Glutamatergic neuron (in vitro differentiated cells): Measurements from ENCODE around the gene GPC6. TPM values are rescaled to one million over a fixed set of nuclear protein-coding genes. Genes with fewer than 3 reads are reported as not detected.

Source experiments
- DNase-seq: peaks from one replicate; pipeline ENCODE4 v3.0.0; 2022
- H3K27ac Mint-ChIP-seq: one replicate; pipeline ENCODE4 v1.8.0; 2020; ENCODE audit warnings: mild to moderate bottlenecking, mixed read lengths, inconsistent platforms; ENCODE audit not compliant: unreplicated experiment
- H3K27me3 Mint-ChIP-seq: one replicate; pipeline ENCODE4 v1.8.0; 2020; ENCODE audit warnings: mild to moderate bottlenecking, moderate library complexity, mixed read lengths, inconsistent platforms; ENCODE audit not compliant: unreplicated experiment
- H3K36me3 Mint-ChIP-seq: one replicate; pipeline ENCODE4 v1.8.0; 2020; ENCODE audit warnings: mild to moderate bottlenecking, mixed read lengths, inconsistent platforms; ENCODE audit not compliant: unreplicated experiment
- H3K4me1 Mint-ChIP-seq: one replicate; pipeline ENCODE4 v1.8.0; 2020; ENCODE audit warnings: mild to moderate bottlenecking, low read depth, mixed read lengths, inconsistent platforms; ENCODE audit not compliant: unreplicated experiment
- H3K4me3 Mint-ChIP-seq: one replicate; pipeline ENCODE4 v1.8.0; 2020; ENCODE audit warnings: mild to moderate bottlenecking, mixed read lengths, inconsistent platforms; ENCODE audit not compliant: unreplicated experiment
- H3K9me3 Mint-ChIP-seq: one replicate; pipeline ENCODE4 v1.8.0; 2020; ENCODE audit warnings: mild to moderate bottlenecking, moderate library complexity, mixed read lengths, inconsistent platforms; ENCODE audit not compliant: unreplicated experiment
- CTCF ChIP-seq: fragments of 200-600 bp; sonication (generic); IDR thresholded peaks from one replicate; pipeline ENCODE4 v1.5.0; 2021; ENCODE audit not compliant: partially characterized antibody, unreplicated experiment
- total RNA-seq: library from RNA; stranded (reverse); fragmentation: NEBNext Ultra II Directional; extraction: Animal tissue kit (Norgen Biotek cat#: 25700); gene quantifications from one replicate; pipeline ENCODE4 v1.2.1, GENCODE V29; 2021; ENCODE audit not compliant: unreplicated experiment

The GPC6 gene
- total RNA-seq, 1 donor from 2014 or later: 11.8 TPM

GRCh38 chr13:94176561-94176960 is 950.0 kb downstream of the GPC6 start:
- Mint-ChIP-seq H3K4me1 (no peaks in the 10 kb centered on the region), H3K9me3 (no peaks in the 10 kb centered on the region), H3K36me3 (no peaks in the 10 kb centered on the region), H3K4me3 (no peak overlapping the region), H3K27ac (no peak overlapping the region), H3K27me3 (peaks cover 1% of the 10 kb centered on the region)
- no peak for DNase-seq
- TF ChIP-seq CTCF: no peak

GRCh38 chr13:94177041-94177440 is 950.4 kb downstream of the GPC6 start:
- Mint-ChIP-seq H3K36me3 (no peaks in the 10 kb centered on the region), H3K9me3 (no peaks in the 10 kb centered on the region), H3K27ac (no peak overlapping the region), H3K4me1 (no peaks in the 10 kb centered on the region), H3K27me3 (peaks cover 1% of the 10 kb centered on the region), H3K4me3 (no peak overlapping the region)
- no peak for TF ChIP-seq CTCF
- no peak for DNase-seq

GRCh38 chr13:94178625-94179244 is 952.1 kb downstream of the GPC6 start:
- Mint-ChIP-seq H3K36me3 (no peaks in the 10 kb centered on the region), H3K27me3 (peaks cover 1% of the 10 kb centered on the region), H3K9me3 (no peaks in the 10 kb centered on the region), H3K4me3 (no peak overlapping the region), H3K27ac (no peak overlapping the region), H3K4me1 (no peaks in the 10 kb centered on the region)
- no peak for DNase-seq
- no peak for TF ChIP-seq CTCF

GRCh38 chr13:94181461-94182107 is 955.0 kb downstream of the GPC6 start:
- H3K4me1 Mint-ChIP-seq: no peaks in the 10 kb centered on the region
- H3K27me3 Mint-ChIP-seq: peaks cover 1% of the 10 kb centered on the region
- no peaks in the 10 kb centered on the region for H3K9me3 Mint-ChIP-seq
- no peak overlapping the region for H3K27ac Mint-ChIP-seq
- DNase-seq: no peak
- no peak for TF ChIP-seq CTCF
- no peaks in the 10 kb centered on the region for H3K36me3 Mint-ChIP-seq
- H3K4me3 Mint-ChIP-seq: no peak overlapping the region

GRCh38 chr13:94182185-94182761 is 955.7 kb downstream of the GPC6 start:
- DNase-seq: no peak
- Mint-ChIP-seq H3K4me3 (no peak overlapping the region), H3K27me3 (peaks cover 1% of the 10 kb centered on the region), H3K9me3 (no peaks in the 10 kb centered on the region), H3K27ac (no peak overlapping the region), H3K36me3 (no peaks in the 10 kb centered on the region), H3K4me1 (no peaks in the 10 kb centered on the region)
- TF ChIP-seq CTCF: no peak
